Measurements from ENCODE around the gene FAM47E. TPM values are rescaled to one million over a fixed set of nuclear protein-coding genes. Genes with fewer than 3 reads are reported as not detected.
"Not testable (repeated sequence)": the region's sequence is repeated elsewhere in the genome, so short reads cannot be mapped to it uniquely, and the experiment has no call there.

Gene FAM47E
- total RNA-seq, 1 donor from 2014 or later, result not detected

- DNase-seq (ENCODE audit: low read depth in 2 of 2), result no peak
Measured at GRCh38 chr4:76226418-76226817, 25.1 kb upstream of the FAM47E start.

DNA sequence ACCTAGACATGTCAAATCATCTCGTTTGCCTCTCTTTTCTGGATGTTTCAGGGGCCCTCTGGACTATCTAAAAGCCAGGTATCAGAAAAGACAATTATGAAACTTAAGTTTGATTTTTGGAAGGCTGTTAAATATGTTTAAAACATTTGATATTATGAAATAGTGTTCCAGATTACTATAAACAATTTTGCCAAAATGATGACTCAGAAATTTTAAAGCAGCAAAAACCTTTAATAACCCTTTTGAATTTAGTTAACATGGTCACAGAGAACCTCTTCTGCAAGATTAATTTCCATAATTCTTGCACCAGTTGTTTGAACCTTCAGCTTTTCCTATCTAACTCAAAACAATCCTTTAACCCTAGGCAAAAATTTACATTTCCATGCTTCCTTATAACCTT lies 18.8 kb upstream of the FAM47E start:
- DNase-seq (ENCODE audit: low read depth in 2 of 2), result no peak

DNA sequence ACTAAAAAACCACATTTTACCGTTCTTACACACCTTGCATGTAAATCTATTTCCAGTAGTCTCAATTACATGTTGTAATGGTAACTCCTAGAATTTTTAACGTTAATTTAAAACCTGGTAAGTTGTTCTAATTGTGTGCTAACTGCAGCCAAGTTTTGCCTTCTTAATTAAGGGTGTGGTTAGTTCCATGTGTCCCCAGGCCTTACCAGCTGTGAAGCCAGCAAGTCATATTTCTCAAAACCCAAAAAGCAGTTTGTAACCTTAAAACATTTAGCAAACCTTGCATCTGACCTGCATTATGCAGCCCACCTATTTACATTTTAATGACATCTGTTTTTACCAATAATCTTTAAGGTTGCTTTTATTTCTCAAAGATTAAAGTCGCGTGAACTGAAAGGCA lies 18.4 kb upstream of the FAM47E start:
- no peak for DNase-seq (ENCODE audit: low read depth in 2 of 2)

DNA sequence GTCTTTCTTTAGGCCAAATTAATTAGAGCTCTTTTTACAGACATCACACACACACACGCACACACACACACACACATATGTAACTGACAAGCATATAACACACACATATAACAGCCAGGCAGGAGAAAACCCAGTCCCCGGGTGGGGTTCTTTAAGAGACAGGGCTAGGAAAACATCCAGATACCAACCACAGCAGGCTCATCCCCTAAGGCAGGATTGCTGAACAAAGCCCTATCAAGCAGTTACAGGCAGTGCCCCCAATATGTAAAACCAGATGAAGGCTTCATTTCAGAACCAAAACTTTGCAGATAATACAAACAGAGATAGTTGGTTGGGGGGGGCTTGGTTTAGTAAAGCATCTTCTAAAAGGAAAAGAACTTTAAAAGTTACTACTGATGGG lies 18.0 kb upstream of the FAM47E start:
- no peak for DNase-seq (ENCODE audit: low read depth in 2 of 2)

DNA sequence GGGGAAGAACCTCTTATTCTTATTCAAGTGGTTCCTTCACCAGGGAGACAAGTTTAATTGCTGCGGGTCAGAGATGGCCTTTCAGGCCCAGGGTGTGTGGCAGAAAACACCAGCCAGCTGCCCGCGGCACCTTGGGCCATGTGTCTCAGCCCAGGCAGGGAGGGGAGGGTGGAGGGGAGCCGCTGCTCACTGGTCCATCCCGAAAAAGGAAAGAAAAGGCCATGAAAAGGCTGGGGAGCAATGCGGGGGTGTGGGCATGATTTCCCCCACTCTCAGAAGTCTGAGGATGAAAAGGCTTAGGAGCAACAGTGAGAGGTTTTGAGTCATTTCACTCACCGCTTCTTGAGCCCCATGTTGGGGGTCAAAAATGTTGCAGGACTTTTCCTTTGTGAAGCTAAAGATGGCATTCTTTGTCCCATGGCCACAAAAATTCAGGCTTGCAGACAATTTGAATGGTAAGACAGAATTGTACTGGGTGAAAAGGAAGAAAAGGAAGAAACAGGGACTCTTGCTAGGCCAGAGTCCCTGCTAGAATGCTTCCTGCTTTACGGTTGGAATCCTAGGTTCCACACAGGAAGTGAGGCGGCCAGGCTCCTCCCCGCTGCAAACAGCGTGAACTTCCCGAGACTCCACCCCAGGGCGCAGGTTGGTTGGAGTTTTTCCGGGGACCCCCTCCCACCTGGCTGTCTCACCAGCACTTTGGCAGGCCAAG lies 17.4 kb upstream of the FAM47E start:
- no peak for DNase-seq (ENCODE audit: low read depth in 2 of 2)

DNA sequence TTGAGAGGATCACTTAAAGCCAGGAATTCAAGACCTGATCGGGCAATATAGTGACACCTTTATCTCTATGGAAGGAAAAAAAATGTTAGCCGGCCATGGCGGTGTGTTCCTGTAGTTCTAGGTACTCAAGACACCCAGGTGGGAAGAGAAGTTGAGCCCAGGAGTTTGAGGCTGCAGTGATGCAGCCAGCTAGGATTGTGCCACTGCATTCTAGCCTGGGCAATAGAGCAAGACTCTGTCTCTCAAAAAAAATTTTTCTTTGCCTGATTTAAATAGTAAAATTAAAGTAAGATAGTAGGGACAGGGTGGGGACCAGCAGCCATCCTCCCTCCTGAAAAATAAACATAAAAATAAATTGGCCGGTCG lies 16.9 kb upstream of the FAM47E start:
- no peak for DNase-seq (ENCODE audit: low read depth in 2 of 2)

DNA sequence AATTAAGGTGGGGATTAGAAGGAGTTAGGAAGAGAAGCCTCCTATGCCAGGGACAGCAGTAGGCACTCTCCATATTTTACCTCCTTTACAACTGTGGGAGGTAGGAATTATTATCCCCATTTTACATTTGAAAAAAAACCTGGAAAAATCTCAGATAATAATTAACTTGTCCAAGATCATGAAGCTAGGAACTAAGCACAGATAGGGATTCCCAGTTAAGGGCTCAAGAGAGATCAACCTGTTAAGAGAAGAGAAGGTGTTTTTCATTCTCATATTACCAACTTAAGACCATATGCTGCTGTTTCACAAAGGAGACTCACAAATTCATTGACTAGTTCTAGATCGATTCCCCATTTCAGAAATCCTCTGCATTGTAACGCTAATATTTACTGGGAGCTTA lies 16.1 kb upstream of the FAM47E start:
- DNase-seq (ENCODE audit: low read depth in 2 of 2), result no peak

GRCh38 chr4:76235915-76236314 lies 15.6 kb upstream of the FAM47E start:
- DNase-seq (ENCODE audit: low read depth in 2 of 2), result no peak

DNA sequence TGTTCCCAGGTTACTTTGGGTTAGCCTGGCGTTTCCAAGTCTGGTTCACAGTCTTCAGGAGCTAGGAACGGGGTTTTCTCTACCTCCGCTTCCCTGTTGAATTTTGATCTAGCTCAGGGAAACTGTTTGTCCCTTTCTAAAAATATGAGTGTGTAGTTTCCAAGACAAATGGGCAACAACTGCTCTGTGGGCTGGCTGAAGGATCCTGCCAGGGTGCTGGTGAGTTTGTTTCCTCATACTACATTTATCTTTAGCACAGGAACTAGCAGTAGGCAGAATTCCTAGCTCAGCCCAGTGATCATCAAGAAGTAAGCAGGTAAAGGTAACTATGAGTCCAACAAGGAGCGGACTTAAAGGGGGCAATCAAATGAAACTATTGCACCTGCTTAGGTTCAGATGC lies 13.3 kb upstream of the FAM47E start:
- DNase-seq (ENCODE audit: low read depth in 2 of 2), result no peak

GRCh38 chr4:76238701-76239100 lies 12.8 kb upstream of the FAM47E start:
- DNase-seq (ENCODE audit: low read depth in 2 of 2), result no peak

DNA sequence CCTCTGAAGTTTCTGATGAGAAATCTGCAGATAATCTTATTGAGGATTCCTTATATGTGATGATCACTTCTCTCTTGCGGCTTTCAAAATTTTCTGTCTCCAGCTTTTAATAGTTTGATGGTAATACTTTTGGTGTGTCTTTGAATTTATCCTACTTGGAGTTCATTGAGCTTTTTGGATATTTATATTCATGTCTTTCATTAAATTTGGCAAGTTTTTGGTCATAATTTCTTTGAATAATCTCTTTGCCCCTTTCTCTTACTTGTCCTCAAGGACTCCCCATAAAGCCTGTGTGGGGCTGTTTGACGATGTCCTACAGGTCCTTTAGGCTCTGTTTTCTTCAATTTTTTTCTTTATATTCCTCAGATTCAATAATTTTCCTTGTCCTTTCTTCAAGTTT lies 11.3 kb upstream of the FAM47E start:
- DNase-seq (ENCODE audit: low read depth in 2 of 2), result no peak

- not testable (repeated sequence) for DNase-seq (ENCODE audit: low read depth in 2 of 2)
Measured at GRCh38 chr4:76243877-76244276, 7.6 kb upstream of the FAM47E start.

GRCh38 chr4:76246025-76246424 lies 5.5 kb upstream of the FAM47E start:
- no peak for DNase-seq (ENCODE audit: low read depth in 2 of 2)

GRCh38 chr4:76246852-76247251 lies 4.7 kb upstream of the FAM47E start:
- no peak for DNase-seq (ENCODE audit: low read depth in 2 of 2)

GRCh38 chr4:76250962-76251361 lies 559 bp upstream of the FAM47E start:
- DNase-seq (ENCODE audit: low read depth in 2 of 2), result no peak

DNA sequence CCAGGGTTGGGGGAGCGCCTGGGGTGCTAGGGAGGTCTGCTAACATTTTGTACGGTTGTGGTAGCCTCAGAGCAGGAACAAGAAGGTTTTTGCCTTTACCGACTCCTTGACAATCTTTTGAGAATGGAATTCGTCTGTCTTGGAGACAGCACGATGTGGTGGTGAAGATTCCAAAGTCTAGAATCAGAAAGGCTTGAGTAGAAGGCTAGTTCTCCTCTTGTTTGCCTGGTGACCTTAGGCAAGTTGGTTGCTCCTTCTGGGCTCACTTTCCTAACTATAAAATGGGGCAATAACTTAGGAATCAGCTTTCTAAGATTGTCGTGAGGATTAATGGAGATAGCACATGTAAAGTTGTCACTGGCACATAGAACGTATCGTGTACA lies 741 bp downstream of the FAM47E start:
- no peak for DNase-seq (ENCODE audit: low read depth in 2 of 2)

GRCh38 chr4:76253511-76253910 lies 2.0 kb downstream of the FAM47E start:
- no peak for DNase-seq (ENCODE audit: low read depth in 2 of 2)

DNA sequence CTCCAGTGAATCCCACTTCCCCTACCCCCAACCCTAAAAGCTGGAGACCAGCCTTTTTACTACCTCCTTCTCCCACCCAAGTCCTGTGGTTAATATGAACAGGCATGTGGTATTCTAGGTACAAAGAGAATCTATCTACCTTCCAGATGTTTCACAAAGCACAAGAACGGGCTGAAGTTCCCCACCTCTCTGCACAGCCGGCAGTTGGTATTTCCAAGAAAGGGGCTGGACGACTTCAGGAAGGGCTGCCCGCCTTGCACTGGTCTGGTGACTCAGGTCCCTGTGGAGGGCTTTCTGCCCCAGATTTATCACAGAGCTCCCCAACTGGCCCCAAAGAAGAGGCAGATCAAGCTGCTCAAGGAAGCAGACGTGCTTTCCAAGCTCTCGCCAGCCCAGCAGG lies 4.5 kb downstream of the FAM47E start:
- DNase-seq (ENCODE audit: low read depth in 2 of 2), result no peak

- DNase-seq (ENCODE audit: low read depth in 2 of 2), result no peak
Measured at GRCh38 chr4:76256968-76257367, 5.4 kb downstream of the FAM47E start.

DNA sequence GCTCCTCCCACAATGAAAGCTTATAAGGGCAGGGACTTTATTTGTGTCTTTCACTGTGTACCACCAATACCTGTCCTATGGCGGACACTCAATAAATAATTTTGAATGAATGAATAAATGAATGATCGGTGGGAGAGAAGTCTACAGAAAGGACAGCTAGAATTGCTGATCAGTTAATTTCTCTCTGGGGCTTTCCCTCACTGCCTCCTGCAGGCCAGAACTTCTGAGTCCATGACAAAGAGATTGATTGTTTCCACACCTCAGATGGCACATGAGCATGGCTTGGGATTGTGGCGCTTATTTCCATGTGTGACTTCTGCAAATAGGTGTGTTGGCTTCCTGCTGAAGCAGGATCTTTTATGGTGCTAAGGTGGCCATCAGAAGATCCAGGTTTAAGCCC lies 6.3 kb downstream of the FAM47E start:
- DNase-seq (ENCODE audit: low read depth in 2 of 2), result no peak

DNA sequence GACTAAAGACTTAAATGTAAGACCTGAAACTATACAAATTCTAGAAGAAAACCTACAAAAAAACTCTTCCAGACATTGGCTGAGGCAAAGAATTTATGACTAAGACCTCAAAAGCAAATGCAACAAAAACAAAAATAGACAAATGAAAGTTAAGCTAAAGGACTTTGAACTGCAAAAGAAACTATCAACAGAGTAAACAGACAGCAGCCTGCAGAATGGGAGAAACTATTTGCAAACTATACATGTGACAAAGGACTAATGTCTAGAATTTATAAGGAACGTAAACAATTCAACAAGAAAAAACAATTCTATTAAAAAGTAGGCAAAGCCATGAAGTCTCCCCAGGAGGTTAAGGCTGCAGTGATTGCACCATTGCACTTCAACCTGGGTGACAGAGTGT lies 9.1 kb downstream of the FAM47E start:
- DNase-seq (ENCODE audit: low read depth in 2 of 2), result no peak

GRCh38 chr4:76265631-76266218 lies 14.2 kb downstream of the FAM47E start:
- DNase-seq (ENCODE audit: low read depth in 2 of 2), result no peak

DNA sequence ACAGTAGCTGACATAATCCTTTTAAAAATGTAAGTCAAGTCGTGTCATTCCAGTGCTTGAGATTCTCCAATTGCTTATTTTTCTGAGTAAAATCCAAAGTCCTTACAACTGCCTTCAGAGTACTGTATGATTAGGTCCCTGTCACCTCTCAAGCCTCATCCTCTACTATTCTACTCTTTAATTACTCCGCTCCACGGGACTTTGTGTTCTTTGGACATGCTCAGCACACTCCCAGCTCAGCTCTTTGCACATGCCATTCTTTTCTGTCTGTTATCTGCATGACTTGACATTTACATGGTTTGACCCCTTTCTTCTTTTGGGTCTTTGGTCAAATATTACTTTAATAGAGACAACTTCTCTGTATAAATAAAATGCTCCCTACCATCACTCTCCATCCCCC lies 15.1 kb downstream of the FAM47E start:
- DNase-seq (ENCODE audit: low read depth in 2 of 2), result no peak

DNA sequence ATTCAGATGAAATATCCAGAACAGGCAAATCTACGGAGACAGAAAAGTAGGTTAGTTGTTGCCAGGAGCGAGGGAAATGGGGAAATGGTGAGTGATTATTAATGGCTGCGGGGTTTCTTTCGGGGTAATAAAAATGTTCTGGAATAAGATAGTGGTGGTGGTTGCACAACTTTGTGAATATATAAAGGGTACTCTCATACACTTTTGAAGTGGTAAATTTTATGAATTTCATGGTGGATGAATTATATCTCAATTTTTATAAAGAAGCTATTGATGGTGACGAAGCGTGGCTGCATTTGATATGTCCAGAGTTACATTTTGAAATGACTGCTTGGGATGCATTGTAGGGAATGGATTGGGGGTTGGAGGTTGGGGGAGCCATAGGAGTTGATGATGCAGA lies 16.3 kb downstream of the FAM47E start:
- DNase-seq (ENCODE audit: low read depth in 2 of 2), result no peak
